ENCODE data around the gene ZW10.

Gene ZW10

GRCh38 chr11:113729456-113729855, 44.0 kb downstream of the ZW10 start:
- no peak overlapping the region for H3K4me3 ChIP-seq (ENCODE audit: low read depth, low read length)
- no peak for TF ChIP-seq CTCF (IDR thresholded peaks at IDR 0.05; ENCODE audit: control insufficient read depth, extremely low read depth, insufficient read depth)
- no peak for DNase-seq (ENCODE audit: low read depth)

GRCh38 chr11:113728814-113729213, 44.7 kb downstream of the ZW10 start:
- H3K4me3 ChIP-seq (ENCODE audit: low read depth, low read length): no peak overlapping the region
- TF ChIP-seq CTCF (IDR thresholded peaks at IDR 0.05; ENCODE audit: control insufficient read depth, extremely low read depth, insufficient read depth): no peak
- DNase-seq (ENCODE audit: low read depth): no peak

GRCh38 chr11:113725913-113726312, 47.6 kb downstream of the ZW10 start:
- no peak for TF ChIP-seq CTCF (IDR thresholded peaks at IDR 0.05; ENCODE audit: control insufficient read depth, extremely low read depth, insufficient read depth)
- no peak overlapping the region for H3K4me3 ChIP-seq (ENCODE audit: low read depth, low read length)

GRCh38 chr11:113725407-113725806, 48.1 kb downstream of the ZW10 start:
- no peak for DNase-seq (ENCODE audit: low read depth)
- H3K4me3 ChIP-seq (ENCODE audit: low read depth, low read length): no peak overlapping the region
- TF ChIP-seq CTCF (IDR thresholded peaks at IDR 0.05; ENCODE audit: control insufficient read depth, extremely low read depth, insufficient read depth): no peak

More at GRCh38 chr11:113725913-113726312, 47.6 kb downstream of the ZW10 start:
- DNase-seq (ENCODE audit: low read depth): peak; percentile 3

- TF ChIP-seq CTCF (IDR thresholded peaks at IDR 0.05; ENCODE audit: control insufficient read depth, extremely low read depth, insufficient read depth): no peak
- no peak overlapping the region for H3K4me3 ChIP-seq (ENCODE audit: low read depth, low read length)
- no peak for DNase-seq (ENCODE audit: low read depth)
Observed at GRCh38 chr11:113724778-113725177, 48.7 kb downstream of the ZW10 start.

- no peak for TF ChIP-seq CTCF (IDR thresholded peaks at IDR 0.05; ENCODE audit: control insufficient read depth, extremely low read depth, insufficient read depth)
- H3K4me3 ChIP-seq (ENCODE audit: low read depth, low read length): no peak overlapping the region
- no peak for DNase-seq (ENCODE audit: low read depth)
Observed at GRCh38 chr11:113723787-113724186, 49.7 kb downstream of the ZW10 start.

- DNase-seq (ENCODE audit: low read depth): no peak
- H3K4me3 ChIP-seq (ENCODE audit: low read depth, low read length): no peak overlapping the region
- no peak for TF ChIP-seq CTCF (IDR thresholded peaks at IDR 0.05; ENCODE audit: control insufficient read depth, extremely low read depth, insufficient read depth)
Observed at GRCh38 chr11:113722934-113723333, 50.6 kb downstream of the ZW10 start.
